ENCODE results near the gene GPC4. TPM values are rescaled to one million over a fixed set of nuclear protein-coding genes. Genes with fewer than 3 reads are reported as not detected.

Gene GPC4
- total RNA-seq, 1 donor, result 8.3 TPM

DNA sequence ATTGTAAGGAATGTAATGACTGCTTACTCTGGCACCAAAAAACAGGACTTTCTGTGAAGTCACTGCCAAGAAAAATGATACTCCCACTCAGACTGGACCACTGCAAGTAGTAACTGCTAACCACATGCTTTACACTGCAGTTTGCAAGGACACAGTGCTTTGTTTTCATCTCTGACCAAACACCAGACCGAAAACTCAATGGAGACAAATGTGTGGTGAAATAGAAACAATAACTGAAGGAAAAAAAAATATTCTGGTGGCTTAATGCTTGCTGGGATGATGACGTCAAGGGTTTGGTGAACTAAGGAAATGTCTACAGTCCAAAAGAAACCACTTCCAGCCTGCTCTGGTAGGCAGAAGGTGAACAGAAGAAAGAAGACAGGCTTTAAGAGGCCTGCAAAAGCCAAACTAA lies 13.2 kb downstream of the GPC4 start:
- no peak for DNase-seq (ENCODE audit: insufficient read length, low spot score, missing footprints)
- Histone ChIP-seq H3K4me2 (ENCODE audit: insufficient read depth, low read length) (no peak overlapping the region), H3K36me3 (ENCODE audit: insufficient read depth, low read length) (no peaks in the 10 kb centered on the region)

DNA sequence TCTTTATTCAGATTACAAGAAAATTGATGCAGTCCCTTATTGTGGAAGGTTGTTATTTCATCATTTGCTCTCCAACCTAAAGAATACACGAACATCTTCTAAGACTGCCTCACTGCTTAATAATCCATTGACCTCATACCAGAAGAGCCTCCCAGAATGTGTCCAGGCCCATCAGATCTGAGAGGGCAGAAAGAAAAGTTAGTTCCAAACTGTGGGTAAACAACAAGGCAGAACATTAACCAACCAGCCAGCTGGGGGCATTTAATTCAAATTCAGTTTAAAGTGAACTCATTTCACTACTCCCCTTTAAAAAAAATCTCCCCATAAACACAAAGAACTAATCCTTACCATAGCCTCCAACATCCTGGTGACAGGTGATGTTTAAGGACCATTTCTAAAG lies 13.8 kb downstream of the GPC4 start:
- Histone ChIP-seq H3K27me3 (ENCODE audit: insufficient read depth, low read length) (peaks cover 3% of the 10 kb centered on the region), H4K20me1 (ENCODE audit: insufficient read depth, low read length) (no peaks in the 10 kb centered on the region), H3K4me2 (ENCODE audit: insufficient read depth, low read length) (no peak overlapping the region), H3K79me2 (ENCODE audit: insufficient read depth, low read length) (no peaks in the 10 kb centered on the region), H2AFZ (ENCODE audit: low read length) (no peak overlapping the region), H3K4me3 (ENCODE audit: insufficient read depth, low read length) (no peak overlapping the region), H3K4me1 (ENCODE audit: insufficient read depth, low read length) (no peaks in the 10 kb centered on the region), H3K27ac (ENCODE audit: low read depth, low read length) (no peak overlapping the region), H3K36me3 (ENCODE audit: insufficient read depth, low read length) (no peaks in the 10 kb centered on the region), H3K9me3 (ENCODE audit: low read depth, low read length) (no peaks in the 10 kb centered on the region)
- TF ChIP-seq, protein P1, sequence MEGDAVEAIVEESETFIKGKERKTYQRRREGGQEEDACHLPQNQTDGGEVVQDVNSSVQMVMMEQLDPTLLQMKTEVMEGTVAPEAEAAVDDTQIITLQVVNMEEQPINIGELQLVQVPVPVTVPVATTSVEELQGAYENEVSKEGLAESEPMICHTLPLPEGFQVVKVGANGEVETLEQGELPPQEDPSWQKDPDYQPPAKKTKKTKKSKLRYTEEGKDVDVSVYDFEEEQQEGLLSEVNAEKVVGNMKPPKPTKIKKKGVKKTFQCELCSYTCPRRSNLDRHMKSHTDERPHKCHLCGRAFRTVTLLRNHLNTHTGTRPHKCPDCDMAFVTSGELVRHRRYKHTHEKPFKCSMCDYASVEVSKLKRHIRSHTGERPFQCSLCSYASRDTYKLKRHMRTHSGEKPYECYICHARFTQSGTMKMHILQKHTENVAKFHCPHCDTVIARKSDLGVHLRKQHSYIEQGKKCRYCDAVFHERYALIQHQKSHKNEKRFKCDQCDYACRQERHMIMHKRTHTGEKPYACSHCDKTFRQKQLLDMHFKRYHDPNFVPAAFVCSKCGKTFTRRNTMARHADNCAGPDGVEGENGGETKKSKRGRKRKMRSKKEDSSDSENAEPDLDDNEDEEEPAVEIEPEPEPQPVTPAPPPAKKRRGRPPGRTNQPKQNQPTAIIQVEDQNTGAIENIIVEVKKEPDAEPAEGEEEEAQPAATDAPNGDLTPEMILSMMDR (IDR thresholded peaks at IDR 0.05; ENCODE audit: extremely low read depth, low read depth, low read length), result no peak
- no peak for DNase-seq (ENCODE audit: insufficient read length, low spot score, missing footprints)

More for the DNA sequence above, 13.2 kb downstream of the GPC4 start:
- Histone ChIP-seq H3K27ac (ENCODE audit: low read depth, low read length) (no peak overlapping the region), H3K79me2 (ENCODE audit: insufficient read depth, low read length) (no peaks in the 10 kb centered on the region), H4K20me1 (ENCODE audit: insufficient read depth, low read length) (no peaks in the 10 kb centered on the region), H3K4me1 (ENCODE audit: insufficient read depth, low read length) (no peaks in the 10 kb centered on the region), H2AFZ (ENCODE audit: low read length) (no peak overlapping the region), H3K27me3 (ENCODE audit: insufficient read depth, low read length) (peaks cover 3% of the 10 kb centered on the region), H3K9me3 (ENCODE audit: low read depth, low read length) (no peaks in the 10 kb centered on the region), H3K4me3 (ENCODE audit: insufficient read depth, low read length) (no peak overlapping the region)
- TF ChIP-seq, protein P1 (IDR thresholded peaks at IDR 0.05; ENCODE audit: extremely low read depth, low read depth, low read length), result no peak

DNA sequence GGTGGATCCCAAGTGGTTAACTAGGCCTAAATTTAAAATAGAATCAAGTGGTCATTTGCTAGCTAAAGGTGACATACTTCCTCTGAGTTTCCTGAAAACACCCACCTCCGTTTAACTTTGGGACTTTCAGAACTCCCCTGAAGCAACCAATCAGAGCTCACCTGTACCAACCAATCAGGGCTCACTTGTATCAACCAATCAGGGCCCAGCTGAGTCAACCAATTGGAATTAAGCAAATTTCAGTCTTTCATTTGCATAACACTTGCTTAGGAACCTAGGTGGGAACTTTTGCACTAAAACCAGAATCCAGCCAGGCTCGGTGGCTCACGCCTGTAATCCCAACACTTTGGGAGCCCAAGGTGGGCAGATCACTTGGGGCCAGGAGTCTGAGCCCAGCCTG lies 15.9 kb downstream of the GPC4 start:
- Histone ChIP-seq H3K36me3 (ENCODE audit: insufficient read depth, low read length) (no peaks in the 10 kb centered on the region), H3K4me2 (ENCODE audit: insufficient read depth, low read length) (no peak overlapping the region), H3K79me2 (ENCODE audit: insufficient read depth, low read length) (no peaks in the 10 kb centered on the region), H3K4me1 (ENCODE audit: insufficient read depth, low read length) (no peaks in the 10 kb centered on the region), H3K4me3 (ENCODE audit: insufficient read depth, low read length) (no peak overlapping the region), H4K20me1 (ENCODE audit: insufficient read depth, low read length) (no peaks in the 10 kb centered on the region), H2AFZ (ENCODE audit: low read length) (no peak overlapping the region), H3K27me3 (ENCODE audit: insufficient read depth, low read length) (peaks cover 3% of the 10 kb centered on the region), H3K27ac (ENCODE audit: low read depth, low read length) (no peak overlapping the region), H3K9me3 (ENCODE audit: low read depth, low read length) (no peaks in the 10 kb centered on the region)
- DNase-seq (ENCODE audit: insufficient read length, low spot score, missing footprints), result no peak
- TF ChIP-seq, protein P1 (IDR thresholded peaks at IDR 0.05; ENCODE audit: extremely low read depth, low read depth, low read length), result no peak

DNA sequence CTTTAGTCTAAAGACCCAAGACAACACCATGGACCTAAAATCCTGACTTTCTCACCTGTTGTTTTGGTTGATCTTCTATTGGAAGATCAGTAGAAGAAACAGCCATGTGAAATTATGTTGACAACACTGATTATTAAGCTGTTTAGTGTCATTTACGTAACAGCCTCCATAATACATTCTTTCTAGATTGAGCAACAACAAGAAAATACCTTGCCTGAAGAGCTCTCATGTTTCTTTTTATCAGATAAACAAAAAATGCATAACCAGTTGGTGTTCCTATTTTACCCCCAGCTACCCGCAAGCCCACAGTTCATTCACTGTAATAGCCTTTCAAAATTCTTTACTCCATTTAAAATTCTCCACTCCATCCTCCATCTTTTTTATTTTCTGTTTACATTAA lies 20.5 kb downstream of the GPC4 start:
- H3K4me3 ChIP-seq (ENCODE audit: insufficient read depth, low read length), result no peak overlapping the region
- H3K9me3 ChIP-seq (ENCODE audit: low read depth, low read length), result no peaks in the 10 kb centered on the region
- H2AFZ ChIP-seq (ENCODE audit: low read length), result no peak overlapping the region
- no peak overlapping the region for H3K27ac ChIP-seq (ENCODE audit: low read depth, low read length)
- H3K79me2 ChIP-seq (ENCODE audit: insufficient read depth, low read length), result no peaks in the 10 kb centered on the region
- H4K20me1 ChIP-seq (ENCODE audit: insufficient read depth, low read length), result no peaks in the 10 kb centered on the region
- no peak overlapping the region for H3K4me2 ChIP-seq (ENCODE audit: insufficient read depth, low read length)
- H3K27me3 ChIP-seq (ENCODE audit: insufficient read depth, low read length), result peaks cover 7% of the 10 kb centered on the region
- TF ChIP-seq, protein P1 (IDR thresholded peaks at IDR 0.05; ENCODE audit: extremely low read depth, low read depth, low read length), result no peak
- no peaks in the 10 kb centered on the region for H3K36me3 ChIP-seq (ENCODE audit: insufficient read depth, low read length)
- DNase-seq (ENCODE audit: insufficient read length, low spot score, missing footprints), result no peak
- H3K4me1 ChIP-seq (ENCODE audit: insufficient read depth, low read length), result no peaks in the 10 kb centered on the region
